Superior temporal gyrus (tissue), 1 donor: ENCODE results near the gene HMCES.
"Not testable (repeated sequence)": the region's sequence is repeated elsewhere in the genome, so short reads cannot be mapped to it uniquely, and the experiment has no call there.

Experiments used
- DNase-seq: peaks from one replicate; pipeline ENCODE4 v3.0.0-alpha.2; 2016; ENCODE audit errors: extremely low spot score

HMCES gene

DNA sequence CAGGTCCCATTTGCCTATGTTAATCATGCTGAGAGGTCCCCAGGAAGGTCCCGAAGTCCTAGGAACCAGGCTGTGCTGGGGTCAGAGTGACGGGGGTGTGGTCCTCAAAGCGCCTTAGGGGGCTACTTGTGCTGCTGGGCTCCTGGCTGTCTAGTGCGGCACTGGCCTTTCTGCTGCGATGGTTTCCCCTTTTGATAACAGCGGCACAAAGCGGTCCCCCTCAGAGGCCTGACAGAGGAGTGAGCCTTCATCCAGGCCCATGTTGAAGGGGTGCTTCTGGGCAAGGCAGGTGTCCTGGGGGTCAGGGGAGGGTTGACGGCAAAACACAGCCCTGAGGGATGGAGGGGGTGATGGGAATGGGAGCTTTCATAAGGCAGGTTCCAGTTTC, 68.8 kb downstream of the HMCES start:
- no peak for DNase-seq

DNA sequence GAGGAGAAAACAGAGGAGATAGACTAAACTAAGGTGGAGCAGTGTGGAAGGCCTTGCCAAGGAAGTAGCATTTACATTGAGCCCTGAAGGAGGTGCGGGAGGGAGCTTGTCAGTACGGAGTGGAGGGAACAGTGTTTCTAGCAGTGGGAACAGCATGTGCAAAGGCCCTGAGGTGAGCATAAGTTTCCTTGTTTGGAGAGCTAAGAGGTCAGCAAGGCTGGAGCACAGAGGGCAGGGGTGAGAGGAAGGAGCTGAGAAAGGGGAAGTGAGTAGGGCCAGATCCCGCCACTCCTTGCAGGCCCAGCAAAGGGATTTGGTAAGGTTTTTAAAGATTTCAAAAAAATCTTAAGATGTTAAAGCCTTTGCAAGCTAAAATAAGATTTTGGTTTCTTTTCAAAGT, 70.1 kb downstream of the HMCES start:
- DNase-seq, result no peak

DNA sequence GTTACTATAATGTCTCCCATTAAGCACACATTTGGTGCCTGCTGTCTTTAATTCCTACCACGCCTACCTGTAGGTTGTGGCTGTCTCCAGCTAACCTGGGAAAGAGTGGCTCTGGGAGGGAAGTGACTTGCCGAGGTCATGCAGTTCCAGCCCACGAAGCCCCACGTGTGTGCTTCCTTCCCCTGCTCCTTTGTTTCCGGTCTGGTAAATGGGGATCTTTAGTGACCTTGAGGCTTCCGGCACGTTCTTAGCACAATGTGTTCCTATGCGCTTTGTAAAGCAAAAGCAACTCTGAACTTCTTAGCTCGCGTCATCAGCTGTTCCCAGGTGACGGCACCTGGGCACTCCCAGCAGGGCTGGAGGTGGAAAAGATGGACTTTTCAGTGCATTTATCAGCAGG, 70.5 kb downstream of the HMCES start:
- not testable (repeated sequence) for DNase-seq

DNA sequence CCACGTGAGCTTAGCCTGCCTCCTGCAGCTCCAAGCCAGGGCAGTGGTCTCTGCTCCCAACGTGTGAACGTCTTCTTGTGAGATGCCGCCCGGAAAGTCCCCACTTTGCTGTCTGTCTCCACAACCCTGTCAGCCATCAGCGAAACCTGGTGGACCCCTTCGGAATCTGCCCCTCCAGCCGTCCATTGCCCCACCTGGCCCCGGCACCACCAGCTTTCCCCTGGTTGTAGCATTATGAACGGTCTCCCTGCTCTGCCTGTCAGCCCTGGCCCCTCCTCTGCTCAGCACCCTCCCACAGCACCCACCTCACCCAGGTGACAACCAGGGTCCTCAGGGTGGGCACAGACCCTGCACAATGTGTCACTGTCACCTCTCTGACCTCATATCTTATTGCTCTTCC, 71.1 kb downstream of the HMCES start:
- DNase-seq, result no peak

DNA sequence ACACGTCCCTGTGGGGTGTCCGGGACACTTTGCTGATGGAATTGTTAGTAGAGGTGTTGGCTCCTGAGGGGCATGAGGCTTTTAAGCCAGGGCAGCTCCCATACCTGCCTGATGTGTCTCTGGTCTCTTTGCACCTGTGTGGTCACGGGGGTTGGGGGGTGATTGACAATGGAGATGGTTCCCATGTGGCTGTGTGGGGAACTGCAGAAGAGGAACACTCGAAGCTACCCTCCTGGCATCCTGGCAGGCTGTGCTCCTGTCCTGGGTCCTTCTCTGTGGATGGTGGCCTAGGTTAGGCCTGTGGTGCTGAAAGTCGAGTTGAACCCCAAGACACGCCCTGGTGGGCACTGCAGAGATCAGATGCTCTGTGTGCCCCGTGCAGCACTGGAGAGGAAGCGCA, 73.4 kb downstream of the HMCES start:
- no peak for DNase-seq

DNA sequence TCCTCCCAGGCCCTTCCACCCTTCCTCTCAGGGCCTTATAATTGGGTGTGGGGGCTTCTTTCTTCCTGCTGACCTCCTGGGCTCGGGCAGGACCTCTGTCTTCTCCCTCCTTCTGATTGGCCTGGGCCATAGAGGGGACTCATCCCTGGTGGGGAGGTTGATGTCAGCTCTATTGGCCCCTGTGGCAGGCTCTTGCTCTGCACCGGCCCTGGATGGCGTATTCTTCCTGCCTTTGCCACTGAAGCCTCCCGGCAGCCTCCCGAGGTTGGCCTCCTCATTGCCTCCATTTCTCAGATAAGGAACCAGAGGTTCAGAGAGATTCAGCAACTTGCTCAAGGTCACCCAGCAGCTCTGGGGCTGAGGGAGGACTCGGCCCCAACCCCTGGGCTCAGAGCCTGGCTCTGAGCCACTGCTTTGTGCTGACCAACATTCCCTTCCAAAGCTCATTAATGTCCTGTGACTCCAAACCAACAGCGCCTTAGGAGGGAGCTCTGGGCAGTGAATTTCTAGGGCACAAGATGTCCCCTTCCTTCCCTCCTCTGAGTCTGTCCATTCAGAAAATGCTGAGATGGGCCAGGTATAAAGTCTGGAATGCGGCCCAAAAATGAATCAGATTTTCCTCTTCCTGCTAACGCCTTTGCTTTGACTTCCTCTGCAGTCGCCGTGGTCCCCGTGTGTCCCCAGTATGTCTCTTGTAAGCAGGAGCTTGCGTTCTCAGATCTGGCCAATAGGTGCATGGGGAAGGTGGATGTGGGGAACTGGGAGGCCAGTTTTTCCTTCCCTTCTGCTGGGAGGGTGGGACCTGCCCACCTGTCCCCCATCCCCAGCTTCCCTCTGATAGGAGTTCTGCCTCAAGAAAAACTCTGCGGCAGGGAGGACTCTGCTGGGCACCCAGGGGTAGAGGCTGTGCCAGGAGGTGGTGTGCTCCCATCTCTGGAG, 74.2 kb downstream of the HMCES start:
- DNase-seq, result no peak

DNA sequence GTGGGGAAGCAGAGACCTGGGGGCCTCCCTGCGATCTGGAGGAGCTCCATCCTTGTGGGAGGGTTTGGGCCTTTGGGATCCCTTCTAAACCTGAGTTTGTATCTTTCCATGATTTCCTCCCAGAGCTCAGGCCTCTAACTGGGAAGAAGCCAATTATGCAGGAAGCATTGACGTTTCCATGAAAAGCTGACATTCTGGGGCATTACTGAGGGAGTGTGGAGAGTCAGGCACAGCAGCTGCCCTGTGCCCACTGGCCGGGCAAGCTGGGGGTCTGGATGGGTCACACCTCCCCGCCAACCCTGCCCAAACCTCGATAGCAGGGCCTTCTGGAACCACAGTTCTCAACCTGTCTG, 74.9 kb downstream of the HMCES start:
- no peak for DNase-seq
